GM21529 (cell line): ENCODE measurements around the gene MLXIP.

Experiments
- ATAC-seq: cut with Tn5 transposase; IDR thresholded peaks from one replicate; pipeline ENCODE4 v1.9.1; 2021; ENCODE audit not compliant: unreplicated experiment

The MLXIP gene

DNA sequence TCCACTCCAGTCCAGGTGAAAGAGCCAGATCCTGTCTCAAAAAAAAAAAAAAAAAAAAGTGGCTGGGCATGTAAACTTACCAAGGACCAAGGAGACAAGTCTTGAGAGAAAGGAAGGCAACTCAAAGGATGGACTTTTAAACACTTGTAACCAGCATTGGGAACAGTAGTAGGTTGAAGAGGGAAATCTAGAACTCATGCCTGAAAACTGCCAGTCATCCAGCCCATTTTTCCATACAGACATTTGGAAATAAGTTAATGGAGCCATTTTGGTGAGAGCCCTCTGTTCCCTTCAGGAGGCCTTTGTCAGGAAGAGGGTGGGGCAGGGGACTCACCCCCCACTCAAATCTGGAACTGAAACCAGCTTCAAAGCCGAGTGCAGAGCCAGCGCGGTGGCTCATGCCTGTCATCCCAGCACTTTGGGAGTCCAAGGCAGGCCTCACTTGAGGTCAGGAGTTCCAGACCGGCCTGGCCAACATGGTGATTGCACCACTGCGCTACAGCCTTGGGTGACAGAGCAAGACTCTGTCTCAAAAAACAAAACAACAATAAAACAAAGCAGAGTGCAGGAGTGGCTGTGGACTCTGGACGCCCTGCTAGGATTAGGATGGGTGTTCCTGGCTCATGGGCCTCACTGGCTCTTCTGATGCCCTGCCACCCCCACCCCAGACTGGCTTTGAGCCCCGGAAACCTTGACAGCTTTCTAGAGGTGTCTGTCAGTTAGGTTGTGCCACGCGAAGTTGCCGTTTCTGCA, 1.6 kb upstream of the MLXIP start:
- ATAC-seq, result no peak

DNA sequence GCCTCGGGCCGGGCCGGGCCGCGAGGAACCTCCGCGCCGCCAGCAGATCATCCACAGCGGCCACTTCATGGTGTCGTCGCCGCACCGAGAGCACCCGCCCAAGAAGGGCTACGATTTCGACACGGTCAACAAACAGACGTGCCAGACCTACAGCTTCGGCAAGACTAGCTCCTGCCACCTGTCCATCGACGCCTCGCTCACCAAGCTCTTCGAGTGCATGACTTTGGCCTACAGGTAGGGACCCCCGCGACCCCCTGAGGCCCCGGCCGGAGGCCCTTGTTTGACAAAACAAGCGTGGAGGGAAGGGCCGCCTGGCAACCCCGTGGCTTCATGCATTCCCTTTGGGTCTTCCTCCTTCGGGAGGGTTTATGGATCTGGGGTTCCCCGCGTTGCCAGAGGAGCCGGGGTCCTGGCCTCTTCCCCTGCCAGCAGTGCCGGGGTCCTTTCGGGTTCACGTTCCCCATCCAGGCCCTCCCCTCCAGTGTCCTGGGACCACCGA, 526 bp downstream of the MLXIP start:
- no peak for ATAC-seq

DNA sequence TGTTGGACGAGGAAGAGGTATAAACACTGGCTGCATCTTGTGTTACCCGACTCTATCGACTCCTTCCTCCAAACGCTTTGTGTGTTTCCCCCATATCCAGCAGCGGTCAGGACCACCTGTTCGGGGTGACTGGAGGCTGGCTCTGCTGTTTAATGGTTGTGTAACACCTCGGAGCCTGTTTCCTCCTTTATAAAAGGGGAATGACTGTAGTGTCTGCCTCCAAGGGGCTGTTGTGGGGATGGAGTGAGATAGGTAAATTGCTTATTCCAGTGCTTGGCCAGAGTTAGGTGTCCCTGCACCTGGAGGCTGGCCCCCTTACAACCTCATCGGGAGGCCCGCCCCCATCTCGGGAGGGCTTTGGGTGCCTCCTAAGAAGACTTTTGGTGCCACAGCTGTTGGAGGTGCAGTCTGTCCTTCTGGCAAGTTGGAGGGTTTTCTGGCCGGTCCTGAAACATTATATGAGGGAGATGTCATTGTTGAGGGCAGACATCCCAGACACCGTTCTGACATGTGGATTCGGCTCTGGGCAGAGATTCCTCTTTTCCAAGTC, 1.1 kb downstream of the MLXIP start:
- no peak for ATAC-seq

DNA sequence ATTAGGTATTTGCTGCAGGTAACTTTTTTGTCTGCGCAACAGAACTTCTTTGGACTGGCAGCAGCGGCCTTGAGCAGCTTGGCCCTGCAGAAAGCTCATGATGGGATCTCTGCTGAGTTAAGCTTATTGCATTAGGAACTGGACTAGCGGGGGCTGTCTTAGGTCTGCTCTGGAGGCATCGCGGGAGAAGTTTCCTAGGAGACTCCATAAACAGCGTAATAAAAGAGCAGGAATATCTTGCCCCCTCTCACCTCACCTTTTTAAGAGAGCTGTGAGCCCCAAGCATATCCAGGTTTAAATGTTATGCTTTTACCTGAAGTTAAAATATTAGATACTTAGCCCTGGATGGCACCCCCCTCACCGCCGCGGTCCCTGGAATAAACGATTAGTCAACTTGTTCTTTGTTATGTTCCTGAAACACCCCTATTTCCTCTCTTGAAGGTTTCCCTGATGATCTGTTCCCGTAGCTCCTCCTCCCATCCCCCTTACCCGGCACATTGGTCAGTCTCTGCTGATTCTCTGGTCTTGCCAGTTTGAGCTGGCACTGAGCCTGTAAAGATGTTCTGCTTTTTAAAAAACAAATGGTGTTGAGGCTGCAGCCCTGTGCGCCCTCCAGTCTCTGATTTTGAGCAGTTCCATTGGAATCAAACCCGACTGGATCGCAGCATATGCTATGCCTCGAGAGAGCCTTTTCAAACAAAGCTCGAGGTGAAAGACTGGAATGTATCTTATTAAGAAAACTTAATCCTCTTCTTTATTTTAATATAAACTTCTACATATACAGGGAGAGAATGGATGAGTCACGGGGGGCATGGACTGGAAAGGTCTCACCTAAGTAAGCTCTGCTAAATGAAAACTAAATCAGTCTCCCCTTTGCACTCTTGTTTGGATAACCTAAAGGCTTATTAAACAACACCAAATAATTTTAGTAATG, 1.9 kb downstream of the MLXIP start:
- ATAC-seq, result no peak

DNA sequence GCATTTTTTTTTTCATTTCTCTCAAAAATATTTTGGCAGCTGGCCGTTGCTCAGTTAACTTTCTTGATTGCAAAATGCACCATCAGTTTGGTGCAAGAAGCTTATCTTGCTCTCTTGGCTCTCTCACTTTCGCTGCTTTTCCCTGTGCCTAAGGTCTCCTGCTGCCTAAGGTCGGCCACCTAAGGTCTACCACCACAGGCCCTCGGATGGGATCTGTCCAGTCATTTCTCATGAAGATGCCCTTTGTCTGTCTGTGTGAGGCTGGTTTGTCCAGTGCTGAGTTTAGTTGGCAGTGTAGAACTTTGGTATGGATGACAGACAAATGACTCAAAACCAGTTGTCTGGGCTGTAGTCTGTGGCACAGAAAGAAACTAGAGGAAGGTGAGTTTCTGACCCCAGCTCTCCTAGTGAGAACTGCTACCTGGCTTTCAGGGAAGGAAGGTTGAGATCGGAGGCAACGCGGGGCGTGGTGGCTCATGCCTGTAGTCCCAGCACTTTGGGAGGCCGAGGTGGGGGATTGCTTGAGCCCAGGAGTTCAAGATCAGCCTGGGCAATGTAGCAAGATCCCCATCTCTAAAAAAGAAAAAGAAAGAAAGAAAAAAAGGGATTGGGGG, 2.6 kb downstream of the MLXIP start:
- no peak for ATAC-seq

DNA sequence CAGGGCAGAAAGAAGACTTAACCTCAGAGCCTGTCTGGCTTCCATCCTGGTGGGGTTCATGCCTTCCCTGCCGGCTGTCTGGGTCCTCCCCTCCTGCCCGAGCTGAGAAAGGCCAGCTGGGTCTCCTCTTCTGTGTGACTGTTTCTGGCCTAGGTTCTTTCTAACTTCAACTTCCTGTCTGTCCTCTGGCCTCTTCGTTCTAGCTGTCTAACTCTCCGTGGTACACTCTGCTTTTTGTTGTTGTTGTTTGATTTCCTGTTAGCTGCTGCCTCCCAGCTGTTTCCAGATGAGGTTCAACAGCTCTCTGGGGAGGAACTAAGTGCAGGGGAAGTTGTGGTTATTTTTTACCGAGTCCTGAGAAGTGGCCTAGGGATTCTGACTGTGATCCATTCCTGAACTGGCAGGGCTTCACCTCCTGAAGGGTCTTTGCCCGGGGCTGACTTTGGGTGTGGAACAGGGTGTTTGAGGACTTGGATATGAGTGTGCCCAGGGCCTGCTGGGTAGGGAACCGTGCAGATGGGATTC, 3.2 kb downstream of the MLXIP start:
- ATAC-seq, result peak; percentile 49

DNA sequence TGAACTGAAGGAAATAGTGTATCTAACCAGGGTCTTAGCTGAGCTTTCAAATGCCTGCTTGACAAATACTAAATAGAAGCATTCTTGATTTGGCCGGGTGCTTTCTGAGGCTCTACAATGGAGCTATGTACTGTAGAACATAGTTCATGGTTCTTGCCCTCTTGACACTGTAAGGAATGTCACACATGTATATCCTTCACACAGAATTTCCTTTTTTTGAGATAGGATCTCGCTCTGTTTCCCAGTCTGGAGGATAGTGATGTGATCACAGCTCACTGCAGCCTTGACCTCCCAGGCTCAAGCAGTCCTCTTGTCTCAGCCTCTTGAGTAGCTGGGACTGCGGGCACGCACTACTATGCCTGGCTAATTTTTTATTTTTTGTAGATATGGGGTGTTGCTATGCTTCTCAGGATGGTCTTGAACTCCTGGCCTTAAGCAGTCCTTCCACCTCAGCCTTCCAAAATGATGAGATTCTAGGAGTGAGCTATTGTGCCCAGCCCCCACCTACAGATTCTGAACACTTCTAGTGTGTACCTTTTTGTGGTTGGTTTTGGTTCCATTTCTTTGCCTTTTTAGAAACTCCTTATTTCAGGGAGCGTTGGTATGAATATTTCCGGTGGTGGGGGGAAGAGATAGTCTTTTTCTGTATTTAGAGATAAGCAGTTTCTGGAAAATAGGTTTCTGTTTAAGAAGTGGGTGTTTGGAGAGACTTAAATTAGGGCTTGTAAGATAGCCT, 4.2 kb downstream of the MLXIP start:
- ATAC-seq, result no peak

DNA sequence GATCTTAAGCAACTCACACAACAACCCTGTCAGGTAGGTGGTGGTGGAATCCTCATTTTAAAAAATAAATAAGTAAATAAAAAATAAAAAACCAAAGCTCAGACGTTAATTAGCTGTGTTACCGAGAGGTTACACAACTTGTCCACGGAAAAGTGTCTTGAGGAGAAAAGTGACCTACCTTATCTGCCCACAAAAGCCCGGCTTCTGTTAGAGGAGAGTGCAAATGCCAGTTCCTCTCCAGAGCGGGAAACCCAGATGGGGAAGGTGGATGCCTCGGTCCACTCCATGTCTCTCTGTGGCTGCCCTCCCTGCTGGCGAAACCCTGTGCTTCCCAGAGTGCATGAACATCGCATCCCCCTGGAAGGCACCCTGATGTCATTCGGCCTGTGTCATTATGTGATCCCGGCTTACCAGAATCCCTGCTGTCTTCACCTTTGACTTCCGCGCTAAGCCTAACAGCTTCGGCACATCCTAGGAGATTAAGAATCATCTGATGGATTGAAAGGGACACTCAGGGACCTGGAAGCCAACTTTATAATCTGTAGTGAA, 6.4 kb downstream of the MLXIP start:
- no peak for ATAC-seq

DNA sequence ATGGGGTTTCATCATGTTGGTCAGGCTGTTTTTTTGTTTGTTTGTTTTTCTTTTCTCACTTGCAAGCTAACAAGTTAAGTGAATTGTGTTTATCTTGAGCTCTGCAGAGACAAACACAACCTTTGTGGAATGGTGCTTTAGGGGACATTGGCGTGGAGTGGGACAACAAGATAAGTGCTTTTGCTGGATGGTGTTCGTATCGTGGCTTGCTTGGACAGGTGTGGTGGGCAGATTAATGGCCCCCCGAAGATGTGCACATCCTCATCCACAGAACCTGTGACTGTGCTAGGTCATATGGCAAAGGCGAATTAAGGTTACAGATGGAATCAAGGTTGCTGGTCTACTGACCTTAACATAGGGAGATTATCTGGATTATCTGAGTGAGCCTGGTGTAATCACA, 7.0 kb downstream of the MLXIP start:
- no peak for ATAC-seq

DNA sequence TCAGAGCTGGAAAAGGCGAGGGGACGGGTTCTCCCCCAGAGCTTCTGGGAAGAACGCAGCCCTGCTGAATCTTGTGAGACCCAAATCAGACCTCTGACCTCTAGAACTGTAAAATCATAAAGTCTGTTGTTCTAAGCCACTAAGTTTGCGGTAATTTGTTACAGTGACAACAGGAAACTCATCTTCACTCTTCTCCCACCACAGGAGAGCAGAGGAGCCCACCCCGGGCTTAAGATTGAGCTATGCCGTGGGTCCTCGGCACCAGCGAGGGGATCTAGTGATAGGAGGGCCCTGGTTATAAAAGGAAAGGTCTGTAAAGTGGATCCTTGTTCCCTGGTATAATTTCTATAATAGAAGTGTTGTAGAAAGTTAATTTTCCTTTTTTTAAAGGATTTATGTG, 7.6 kb downstream of the MLXIP start:
- no peak for ATAC-seq

DNA sequence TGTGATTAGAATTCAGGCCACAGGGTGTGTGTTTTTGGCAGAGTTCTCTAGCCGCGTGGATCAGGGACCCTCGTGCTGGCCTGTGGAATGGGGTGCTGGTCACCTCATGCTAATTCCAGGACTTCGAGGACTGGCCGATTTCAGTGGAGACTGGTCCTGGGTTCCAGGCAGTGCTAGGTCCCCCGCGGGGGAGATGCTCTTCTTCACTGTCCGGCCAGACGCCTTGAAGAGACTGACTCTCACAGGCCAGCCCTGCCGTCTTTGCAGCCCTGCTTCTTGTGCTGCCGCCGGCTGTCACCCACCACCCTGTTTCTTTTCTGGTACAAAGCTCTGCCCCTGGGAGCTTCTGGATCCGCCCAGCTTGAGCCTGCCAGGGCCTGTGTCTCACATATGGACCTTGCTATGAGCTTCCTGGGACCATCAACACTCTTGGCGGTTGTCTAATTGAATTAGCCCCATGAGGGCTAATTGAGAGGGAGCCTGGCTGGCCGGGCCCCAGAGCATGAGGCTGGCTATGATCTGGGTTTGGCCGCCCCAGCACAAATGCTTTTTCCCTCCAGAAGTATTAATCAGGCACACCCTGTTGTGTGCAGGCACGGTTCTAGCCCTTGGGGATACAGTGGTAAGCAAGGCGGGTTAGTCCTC, 8.2 kb downstream of the MLXIP start:
- no peak for ATAC-seq

DNA sequence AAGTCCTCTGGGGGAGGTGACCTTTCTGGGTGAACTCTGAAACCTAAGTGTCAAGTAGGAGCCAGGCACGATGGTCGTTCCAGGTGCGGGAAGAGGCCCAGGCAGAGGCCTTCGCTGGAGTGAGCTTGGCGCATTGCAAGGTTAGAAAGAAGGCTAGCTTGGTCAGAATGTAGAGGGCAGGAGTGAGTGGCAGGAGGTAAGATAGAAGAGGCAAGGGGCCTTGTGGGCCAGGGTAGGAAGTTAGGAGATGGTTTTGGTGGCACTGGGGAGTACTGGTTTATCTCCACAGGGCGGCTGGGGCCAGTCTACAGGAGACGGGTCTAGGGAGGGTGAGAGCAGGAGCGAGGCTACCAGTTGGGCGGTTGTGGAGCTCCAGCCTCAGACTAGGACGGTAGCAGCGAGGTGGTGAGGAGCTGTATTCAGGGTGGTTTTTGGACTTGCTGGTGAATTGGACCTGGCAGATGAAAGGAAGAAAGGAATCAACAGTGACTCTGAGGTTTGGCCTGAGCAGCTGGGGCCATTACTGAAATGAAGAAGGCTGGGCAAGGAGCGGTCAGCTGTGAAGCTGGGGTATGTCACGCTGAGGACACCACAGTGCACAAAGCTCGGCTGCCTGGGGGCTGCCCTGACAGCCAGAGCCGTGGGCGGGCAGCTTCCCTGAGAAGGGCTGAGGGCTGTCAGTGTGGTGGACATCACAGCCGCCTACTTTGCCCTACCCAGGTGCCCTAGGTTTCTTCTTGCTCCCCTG, 9.0 kb downstream of the MLXIP start:
- no peak for ATAC-seq

DNA sequence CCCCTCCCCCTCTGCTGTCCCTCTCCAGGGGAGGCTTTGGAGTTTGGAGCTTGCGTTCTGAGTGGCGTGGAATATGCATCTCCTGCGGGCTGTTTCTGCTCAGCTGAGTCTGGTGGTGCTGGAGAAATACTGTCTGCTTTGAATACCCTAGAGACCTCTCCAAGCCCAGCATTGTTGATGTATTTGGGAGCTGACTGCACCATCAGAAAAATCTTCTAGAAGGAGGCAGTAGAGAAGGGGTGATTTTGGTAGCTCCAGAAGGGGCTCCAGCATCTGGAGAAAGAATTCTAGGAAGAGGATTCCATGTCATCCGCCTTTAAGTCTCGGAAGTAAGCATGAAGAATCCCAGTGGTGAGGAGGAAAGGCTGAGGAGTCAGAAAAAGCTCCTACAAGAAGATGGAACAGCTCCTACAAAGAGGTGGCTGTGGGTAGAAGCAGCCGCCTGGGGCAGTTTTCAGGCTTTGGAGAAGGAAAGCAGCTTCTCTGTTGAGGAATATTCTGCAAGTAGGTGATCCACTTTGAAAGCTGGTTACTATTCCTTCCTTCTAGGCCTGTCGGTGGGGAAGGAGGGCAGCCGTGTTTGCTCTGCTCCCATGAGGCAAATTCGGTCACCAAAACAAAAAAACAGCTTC, 9.7 kb downstream of the MLXIP start:
- ATAC-seq, result no peak

DNA sequence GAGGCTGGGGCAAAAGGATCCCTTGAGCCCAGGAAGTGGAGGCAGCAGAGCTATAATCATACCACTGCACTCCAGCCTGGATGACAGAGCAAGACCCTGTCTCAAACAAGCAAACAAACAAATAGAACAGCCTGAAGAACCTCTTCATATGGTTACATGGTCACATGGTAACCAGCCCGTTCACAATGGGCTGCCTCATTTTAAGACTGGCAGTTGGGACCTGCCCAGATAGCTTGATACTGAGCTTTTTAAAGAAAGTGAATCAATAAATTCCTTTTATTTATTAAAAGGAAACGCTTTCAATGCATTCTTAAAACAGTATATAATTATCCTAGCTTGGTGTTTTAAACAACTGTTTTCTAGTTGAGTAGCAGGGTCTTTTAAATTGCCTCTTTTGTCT, 10.5 kb downstream of the MLXIP start:
- no peak for ATAC-seq

DNA sequence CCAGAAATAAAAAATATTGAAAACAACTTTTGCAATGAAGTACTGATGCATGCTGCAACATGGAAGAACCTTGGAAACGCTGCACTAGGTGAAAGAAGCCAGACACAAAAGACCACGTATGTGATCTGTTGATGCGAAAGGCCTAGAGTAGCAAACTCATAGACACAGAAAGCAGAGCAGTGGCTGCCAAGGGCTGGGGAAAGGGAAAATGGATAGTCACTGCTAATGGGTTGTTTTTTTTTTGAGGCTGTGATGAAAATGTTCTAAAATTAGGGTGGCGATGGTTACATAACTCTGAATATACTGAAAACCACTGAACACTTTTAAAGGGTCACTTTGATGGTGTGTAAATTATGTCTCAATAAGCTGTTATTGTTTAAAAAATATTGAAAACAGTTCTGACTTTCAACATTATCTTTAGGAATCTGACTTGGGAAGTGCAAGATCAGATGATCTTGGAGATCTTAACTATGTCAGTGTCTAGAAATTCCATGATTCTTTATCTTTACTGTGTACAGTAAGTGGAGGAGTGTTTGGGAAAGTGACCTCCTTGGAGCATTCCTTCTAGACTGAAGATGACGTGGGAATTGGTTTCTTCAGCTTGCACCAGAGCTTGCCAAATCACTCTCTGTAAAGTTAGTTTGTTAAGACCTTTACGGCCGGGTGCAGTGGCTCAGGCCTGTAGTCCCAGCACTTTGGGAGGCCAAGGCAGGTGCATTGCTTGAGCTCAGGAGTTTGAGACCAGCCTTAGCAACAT, 12.4 kb downstream of the MLXIP start:
- ATAC-seq, result no peak

DNA sequence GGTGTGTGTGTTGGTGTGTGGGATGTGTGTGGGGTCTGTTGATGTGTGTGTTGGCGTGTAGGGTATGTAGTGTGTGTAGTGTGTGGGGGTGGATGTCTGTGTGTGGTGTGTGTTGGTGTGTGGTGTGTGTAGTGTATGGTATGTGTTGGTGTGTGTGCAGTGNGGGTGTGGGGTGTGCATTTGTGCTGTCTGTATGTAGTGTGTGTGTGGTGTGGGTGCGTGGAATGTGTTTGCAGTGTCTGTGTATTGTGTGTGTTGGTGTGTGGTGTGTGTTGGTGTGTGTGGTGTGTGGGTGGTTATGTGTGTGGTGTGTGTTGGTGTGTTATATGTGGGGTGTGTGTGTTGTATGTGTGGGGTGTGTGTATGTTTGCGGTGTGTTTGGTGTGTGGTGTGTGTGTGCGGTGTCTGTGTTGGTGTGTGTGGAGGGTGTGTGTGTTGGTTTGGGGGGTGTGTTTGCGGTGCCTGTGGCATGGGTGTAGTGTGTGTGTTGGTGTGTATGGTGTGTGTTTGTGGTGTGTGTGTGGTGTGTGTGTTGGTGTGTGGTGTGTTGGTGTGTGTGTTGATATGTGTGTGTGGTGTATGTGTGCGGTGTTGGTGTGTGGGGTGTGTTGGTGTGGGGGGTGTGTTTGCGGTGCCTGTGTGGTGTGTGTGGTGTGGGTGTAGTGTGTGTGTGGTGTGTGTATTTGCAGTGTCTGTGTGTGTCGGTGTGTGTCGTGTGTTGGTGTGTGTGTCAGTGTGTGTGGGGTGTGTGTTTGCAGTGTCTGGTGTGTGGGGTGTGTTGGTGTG, 14.7 kb downstream of the MLXIP start:
- ATAC-seq, result no peak

DNA sequence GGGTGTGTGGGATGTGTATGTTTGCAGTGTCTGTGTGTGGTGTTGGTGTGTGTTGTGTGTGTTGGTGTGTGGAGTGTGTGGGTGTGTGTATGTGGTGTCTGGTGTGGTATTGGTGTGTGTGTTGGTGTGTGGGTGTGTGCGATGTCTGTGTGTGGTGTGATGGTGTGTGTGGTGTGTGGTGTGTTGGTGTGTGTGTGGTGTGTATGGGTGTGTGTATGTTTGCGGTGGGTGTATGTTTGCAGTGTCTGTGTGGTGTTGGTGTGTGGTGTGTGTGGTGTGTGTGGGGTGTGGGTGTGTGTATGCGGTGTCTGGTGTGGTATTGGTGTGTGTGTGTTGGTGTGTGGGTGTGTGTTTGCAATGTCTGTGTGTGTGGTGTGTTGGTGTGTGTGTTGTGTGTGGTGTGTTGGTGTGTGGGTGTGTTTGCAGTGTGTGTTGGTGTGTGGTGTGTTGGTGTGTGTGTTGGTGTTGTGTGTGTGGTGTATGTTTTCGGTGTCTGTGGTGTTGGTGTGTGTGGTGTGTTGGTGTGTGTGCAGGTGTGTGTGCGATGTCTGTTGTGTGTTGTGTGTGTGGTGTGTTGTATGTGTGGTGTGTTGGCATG, 15.7 kb downstream of the MLXIP start:
- ATAC-seq, result no peak
